Bronchial epithelial cell (primary cell): Measurements from ENCODE around the gene BATF. TPM values are rescaled to one million over a fixed set of nuclear protein-coding genes. Genes with fewer than 3 reads are reported as not detected.

ENCODE experiments used
- DNase-seq: peaks from one replicate; pipeline ENCODE4 v3.0.0-alpha.2; 2010; ENCODE audit warnings: low read depth
- FAIRE-seq: peaks from 2 replicates; lab custom pipeline; 2011; peaks lifted over from hg19 to GRCh38; lab: Jason Lieb, UNC
- H3K27me3 ChIP-seq: 2 replicates; pipeline ENCODE4 v1.5.1; 2011; ENCODE audit warnings: low read length; ENCODE audit not compliant: control insufficient read depth, insufficient read depth
- H3K36me3 ChIP-seq: 2 replicates; pipeline ENCODE4 v1.5.1; 2011; ENCODE audit warnings: low read length; ENCODE audit not compliant: control insufficient read depth, insufficient read depth
- H3K4me3 ChIP-seq: 2 replicates; pipeline ENCODE4 v1.5.1; 2011; ENCODE audit warnings: mild to moderate bottlenecking, low read depth, low read length, control low read depth
- total RNA-seq: library from RNA; depleted of rRNA; stranded (reverse); fragments of >200 nt; gene quantifications from 2 replicates; pipeline ENCODE4 v1.2.1, GENCODE V29; 2014
- TF ChIP-seq, protein P1 (sequence below): IDR thresholded peaks from 2 replicates; pipeline ENCODE4 v1.5.1; 2011; ENCODE audit warnings: mild to moderate bottlenecking, moderate library complexity, low read length, control low read depth, inconsistent platforms; ENCODE audit not compliant: insufficient read depth, severe bottlenecking

BATF gene
- total RNA-seq, 1 donor from 2014 or later, result 3.4 TPM

DNA sequence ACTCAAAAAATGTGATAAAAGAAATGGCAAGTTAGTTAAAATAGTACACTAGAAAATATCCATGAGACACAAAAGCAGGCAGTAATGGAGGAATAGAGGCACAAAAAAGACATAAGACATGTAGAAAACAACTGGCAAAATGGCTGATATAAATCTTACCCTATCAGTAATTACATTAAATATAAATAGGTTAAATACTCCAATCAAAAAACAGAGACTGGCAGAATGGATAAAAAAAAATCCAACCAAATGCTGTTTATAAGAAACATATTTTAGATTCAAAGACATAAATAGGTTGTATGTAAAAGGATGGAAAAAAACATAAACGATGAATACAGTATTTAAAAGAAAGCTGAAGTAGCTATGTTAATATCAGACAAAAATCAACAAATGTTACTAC lies 15.3 kb upstream of the BATF start:
- TF ChIP-seq, protein P1, sequence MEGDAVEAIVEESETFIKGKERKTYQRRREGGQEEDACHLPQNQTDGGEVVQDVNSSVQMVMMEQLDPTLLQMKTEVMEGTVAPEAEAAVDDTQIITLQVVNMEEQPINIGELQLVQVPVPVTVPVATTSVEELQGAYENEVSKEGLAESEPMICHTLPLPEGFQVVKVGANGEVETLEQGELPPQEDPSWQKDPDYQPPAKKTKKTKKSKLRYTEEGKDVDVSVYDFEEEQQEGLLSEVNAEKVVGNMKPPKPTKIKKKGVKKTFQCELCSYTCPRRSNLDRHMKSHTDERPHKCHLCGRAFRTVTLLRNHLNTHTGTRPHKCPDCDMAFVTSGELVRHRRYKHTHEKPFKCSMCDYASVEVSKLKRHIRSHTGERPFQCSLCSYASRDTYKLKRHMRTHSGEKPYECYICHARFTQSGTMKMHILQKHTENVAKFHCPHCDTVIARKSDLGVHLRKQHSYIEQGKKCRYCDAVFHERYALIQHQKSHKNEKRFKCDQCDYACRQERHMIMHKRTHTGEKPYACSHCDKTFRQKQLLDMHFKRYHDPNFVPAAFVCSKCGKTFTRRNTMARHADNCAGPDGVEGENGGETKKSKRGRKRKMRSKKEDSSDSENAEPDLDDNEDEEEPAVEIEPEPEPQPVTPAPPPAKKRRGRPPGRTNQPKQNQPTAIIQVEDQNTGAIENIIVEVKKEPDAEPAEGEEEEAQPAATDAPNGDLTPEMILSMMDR, result no peak
- DNase-seq (no peak), FAIRE-seq (no peak)
- Histone ChIP-seq H3K36me3 (no peaks in the 10 kb centered on the region), H3K4me3 (no peak overlapping the region), H3K27me3 (no peaks in the 10 kb centered on the region)

DNA sequence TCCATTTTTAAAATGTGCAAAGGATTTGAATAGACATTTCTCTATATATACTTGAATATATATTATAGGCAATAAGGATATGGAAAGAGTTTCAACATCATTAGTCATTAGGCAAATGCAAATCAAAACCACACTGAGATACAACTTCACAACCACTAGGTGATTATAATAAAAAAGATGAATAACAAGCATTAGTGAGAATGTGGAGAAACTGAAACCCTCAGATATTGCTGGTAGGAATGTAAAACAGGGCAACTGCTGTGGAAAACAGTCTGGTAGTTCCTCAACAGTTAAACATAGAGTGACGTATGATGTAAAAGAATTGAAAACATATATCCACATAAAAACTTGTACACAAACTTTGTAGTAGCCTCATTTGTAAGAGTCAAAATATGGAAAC lies 11.7 kb upstream of the BATF start:
- FAIRE-seq (no peak), DNase-seq (peak; percentile 11)
- Histone ChIP-seq H3K4me3 (no peak overlapping the region), H3K27me3 (no peaks in the 10 kb centered on the region), H3K36me3 (no peaks in the 10 kb centered on the region)
- TF ChIP-seq, protein P1, result no peak

DNA sequence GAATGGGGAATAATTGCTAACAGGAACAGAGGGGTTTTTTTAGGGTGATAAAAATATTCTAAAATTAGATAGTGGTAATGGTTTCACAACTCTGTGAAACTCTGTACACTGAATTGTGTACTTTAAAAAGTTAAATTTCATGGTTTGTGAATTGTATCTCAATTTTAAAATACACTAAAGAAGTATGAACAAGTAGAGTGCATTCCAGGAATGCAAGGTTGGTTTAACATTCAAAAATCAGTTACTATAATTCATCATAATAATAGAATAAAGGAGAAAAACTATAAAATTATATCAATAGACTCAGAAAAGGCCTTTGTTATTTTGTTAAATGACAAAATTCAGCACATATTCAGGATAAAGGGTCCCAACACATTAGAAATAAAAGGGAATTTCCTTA lies 11.1 kb upstream of the BATF start:
- no peak for DNase-seq
- TF ChIP-seq, protein P1, result no peak
- Histone ChIP-seq H3K36me3 (no peaks in the 10 kb centered on the region), H3K4me3 (no peak overlapping the region), H3K27me3 (no peaks in the 10 kb centered on the region)
- no peak for FAIRE-seq

DNA sequence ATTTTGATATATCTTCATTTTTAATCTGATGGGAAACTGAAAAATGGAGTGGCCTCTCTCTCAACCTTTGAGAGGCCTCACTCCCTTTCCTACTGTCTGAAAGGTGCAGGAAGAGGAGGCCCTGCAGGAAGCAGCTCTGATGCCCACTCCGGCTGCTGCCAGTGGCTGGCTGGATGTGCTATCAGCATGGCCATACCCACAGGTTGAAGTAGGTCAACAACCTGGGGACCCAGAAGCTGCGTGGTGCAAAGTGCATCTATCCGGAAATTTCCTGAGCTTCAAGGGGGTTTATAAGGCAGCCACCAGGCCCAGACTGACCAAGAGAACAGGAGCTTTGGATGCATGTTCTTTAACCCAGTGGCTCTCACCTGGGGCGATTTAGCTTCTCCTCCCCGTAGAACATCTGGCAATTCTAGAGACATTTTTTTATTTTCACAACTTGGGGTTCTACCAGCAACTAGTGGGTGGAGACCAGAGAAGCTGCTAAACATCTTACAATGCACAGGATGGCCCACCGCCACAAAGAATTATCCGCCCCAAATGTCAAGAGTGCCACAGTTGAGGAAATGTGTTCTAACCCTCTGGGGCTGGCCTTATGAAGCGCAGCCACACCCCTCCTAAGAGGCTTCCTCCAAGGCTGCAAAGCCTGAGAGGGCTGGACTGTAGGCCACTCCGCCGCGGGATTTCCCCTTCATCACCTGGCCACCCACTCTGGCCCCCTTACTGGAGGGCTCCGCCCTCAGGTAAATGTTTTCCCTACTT lies 8.2 kb upstream of the BATF start:
- Histone ChIP-seq H3K27me3 (no peaks in the 10 kb centered on the region), H3K4me3 (no peak overlapping the region), H3K36me3 (no peaks in the 10 kb centered on the region)
- no peak for DNase-seq
- TF ChIP-seq, protein P1, result no peak
- no peak for FAIRE-seq

DNA sequence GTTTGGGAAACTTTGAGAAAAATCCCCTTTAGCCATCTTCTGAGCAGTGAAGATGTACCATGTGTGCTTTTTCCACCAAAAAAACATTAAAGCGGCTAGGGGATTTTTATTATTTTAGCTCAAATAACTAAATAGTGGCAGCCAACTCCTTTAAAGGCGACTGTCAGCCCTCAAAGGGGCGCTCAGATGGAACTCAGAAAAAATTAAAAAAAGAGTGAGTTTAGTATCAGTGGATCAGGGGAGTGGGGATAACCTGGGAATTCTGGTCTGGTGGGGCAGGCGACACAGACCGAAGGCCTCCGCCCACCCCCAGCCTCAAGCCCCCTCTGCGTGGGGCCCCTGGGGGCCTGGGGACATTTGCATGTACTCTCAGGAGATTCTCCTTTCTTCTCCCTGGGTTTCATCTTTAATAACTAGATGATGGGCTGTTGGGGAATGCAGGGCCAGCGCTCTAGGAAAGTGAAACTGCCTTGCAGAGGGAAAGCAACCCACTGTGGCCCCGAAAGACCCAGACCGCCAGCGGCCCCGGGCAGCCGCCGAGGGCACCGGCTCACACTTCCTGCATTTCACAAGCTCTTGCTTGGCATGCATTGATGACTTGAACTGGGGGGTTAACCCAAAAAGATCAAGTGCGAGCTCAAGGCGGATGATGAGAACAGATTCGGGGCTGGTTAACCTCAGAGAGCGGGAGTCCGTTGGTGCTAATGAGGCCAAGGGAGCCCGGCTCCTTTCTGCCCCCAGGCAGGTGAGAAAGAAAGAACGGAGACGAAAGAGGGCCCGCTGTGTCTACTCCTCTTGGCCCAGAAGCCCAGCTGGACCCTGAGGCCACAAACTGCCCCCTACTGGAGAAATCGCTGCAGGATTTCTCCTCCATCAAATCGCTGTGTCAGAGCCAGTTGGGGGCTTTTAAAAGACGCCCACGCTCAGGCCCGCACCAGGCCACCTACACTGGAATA lies 7.3 kb upstream of the BATF start:
- no peak overlapping the region for H3K4me3 ChIP-seq
- TF ChIP-seq, protein P1, result no peak
- FAIRE-seq (no peak), DNase-seq (no peak)
- no peaks in the 10 kb centered on the region for H3K36me3 ChIP-seq
- no peaks in the 10 kb centered on the region for H3K27me3 ChIP-seq
